ENCODE results near the gene SKIDA1.

DNA sequence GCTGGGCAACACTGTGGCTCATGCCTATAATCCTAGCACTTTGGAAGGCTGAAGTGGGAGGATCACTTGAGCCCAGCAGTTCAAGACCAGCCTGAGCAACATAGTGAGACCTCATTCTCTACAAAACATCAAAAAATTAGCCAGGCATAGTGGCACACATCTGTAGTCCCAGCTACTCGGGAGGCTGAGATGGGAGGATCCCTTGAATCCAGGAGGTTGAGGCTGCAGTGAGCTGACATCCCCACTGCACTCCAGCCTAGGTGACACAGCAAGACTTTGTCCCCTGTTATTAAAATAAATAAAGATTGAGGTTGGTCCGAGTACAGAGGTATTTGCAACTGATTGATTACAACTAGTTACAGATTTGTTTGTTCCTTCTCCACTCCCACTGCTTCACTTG, 44.1 kb downstream of the SKIDA1 start:
- TF ChIP-seq EZH2phosphoT487 (IDR thresholded peaks at IDR 0.05; ENCODE audit: borderline replicate concordance) = no peak
- TF ChIP-seq, protein P1, sequence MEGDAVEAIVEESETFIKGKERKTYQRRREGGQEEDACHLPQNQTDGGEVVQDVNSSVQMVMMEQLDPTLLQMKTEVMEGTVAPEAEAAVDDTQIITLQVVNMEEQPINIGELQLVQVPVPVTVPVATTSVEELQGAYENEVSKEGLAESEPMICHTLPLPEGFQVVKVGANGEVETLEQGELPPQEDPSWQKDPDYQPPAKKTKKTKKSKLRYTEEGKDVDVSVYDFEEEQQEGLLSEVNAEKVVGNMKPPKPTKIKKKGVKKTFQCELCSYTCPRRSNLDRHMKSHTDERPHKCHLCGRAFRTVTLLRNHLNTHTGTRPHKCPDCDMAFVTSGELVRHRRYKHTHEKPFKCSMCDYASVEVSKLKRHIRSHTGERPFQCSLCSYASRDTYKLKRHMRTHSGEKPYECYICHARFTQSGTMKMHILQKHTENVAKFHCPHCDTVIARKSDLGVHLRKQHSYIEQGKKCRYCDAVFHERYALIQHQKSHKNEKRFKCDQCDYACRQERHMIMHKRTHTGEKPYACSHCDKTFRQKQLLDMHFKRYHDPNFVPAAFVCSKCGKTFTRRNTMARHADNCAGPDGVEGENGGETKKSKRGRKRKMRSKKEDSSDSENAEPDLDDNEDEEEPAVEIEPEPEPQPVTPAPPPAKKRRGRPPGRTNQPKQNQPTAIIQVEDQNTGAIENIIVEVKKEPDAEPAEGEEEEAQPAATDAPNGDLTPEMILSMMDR (conservative IDR thresholded peaks at IDR 0.05; ENCODE audit: low read length) = no peak
